Activated CD8-positive, alpha-beta memory T cell treated with anti-CD3 and anti-CD28 coated beads, Interleukin-2, amount 10 ng/mL, durations not matched to agents 7 days and 5 days (primary cell): Measurements from ENCODE around the gene KDELR3. TPM values are rescaled to one million over a fixed set of nuclear protein-coding genes. Genes with fewer than 3 reads are reported as not detected.

ENCODE experiments used
- ATAC-seq: fragments of 150-1000 bp; cut with Tn5 transposase; one replicate; pipeline ENCODE4 v1.10.0; 2021; ENCODE audit warnings: moderate library complexity
- CTCF ChIA-PET: fragments of 350-600 bp; sonication (Branson Sonifier 250); formaldehyde crosslinking; loops from one replicate; lab custom pipeline; 2021; ENCODE audit warnings: antibody characterized with exemption; lab: Charles Lee
- DNase-seq: peaks from one replicate; pipeline ENCODE4 v3.0.0-alpha.2; 2020
- H3K27ac Mint-ChIP-seq: one replicate; pipeline ENCODE4 v1.8.0; 2021; ENCODE audit warnings: mild to moderate bottlenecking, mixed read lengths
- H3K27me3 Mint-ChIP-seq: one replicate; pipeline ENCODE4 v1.8.0; 2021; ENCODE audit warnings: mixed read lengths
- H3K36me3 Mint-ChIP-seq: one replicate; pipeline ENCODE4 v1.8.0; 2021; ENCODE audit warnings: mild to moderate bottlenecking, mixed read lengths
- H3K4me1 Mint-ChIP-seq: one replicate; pipeline ENCODE4 v1.8.0; 2021; ENCODE audit warnings: mixed read lengths
- H3K4me3 Mint-ChIP-seq: one replicate; pipeline ENCODE4 v1.8.0; 2021; ENCODE audit warnings: mild to moderate bottlenecking, moderate library complexity, mixed read lengths
- H3K9me3 Mint-ChIP-seq: one replicate; pipeline ENCODE4 v1.8.0; 2022; ENCODE audit warnings: low read depth, mixed read lengths
- total RNA-seq, 2 experiments: library from RNA; stranded (reverse); gene quantifications; one replicate each; pipeline ENCODE4 v1.2.3, GENCODE V29; 2021

KDELR3 gene
- total RNA-seq, 2 experiments from 2014 or later, result 0.23 to 1.2 TPM

GRCh38 chr22:38489142-38489541 lies 21.2 kb downstream of the KDELR3 start:
- Mint-ChIP-seq H3K9me3 (no peaks in the 10 kb centered on the region), H3K4me1 (peaks cover 48% of the 10 kb centered on the region), H3K36me3 (peaks cover 80% of the 10 kb centered on the region), H3K27me3 (no peaks in the 10 kb centered on the region), H3K27ac (no peak overlapping the region), H3K4me3 (no peak overlapping the region)
- CTCF ChIA-PET, result interaction anchor here (0.8 to 1.6 kb wide), 2 partner anchors 13 to 85 kb away, joined by 3 to 5 read pairs; no protein-coding TSS in a partner anchor
- DNase-seq, result no peak
- ATAC-seq, result no peak

GRCh38 chr22:38489561-38490145 lies 21.8 kb downstream of the KDELR3 start:
- H3K4me3 Mint-ChIP-seq, result no peak overlapping the region
- H3K27ac Mint-ChIP-seq, result no peak overlapping the region
- no peak for DNase-seq
- no peaks in the 10 kb centered on the region for H3K27me3 Mint-ChIP-seq
- no peak for ATAC-seq
- H3K4me1 Mint-ChIP-seq, result peaks cover 50% of the 10 kb centered on the region
- H3K36me3 Mint-ChIP-seq, result peaks cover 80% of the 10 kb centered on the region
- CTCF ChIA-PET, result interaction anchor here (0.8 to 1.6 kb wide), 4 partner anchors 9 to 84 kb away, joined by 3 to 5 read pairs (median 4); no protein-coding TSS in a partner anchor
- no peaks in the 10 kb centered on the region for H3K9me3 Mint-ChIP-seq

GRCh38 chr22:38490475-38490874 lies 22.6 kb downstream of the KDELR3 start:
- Mint-ChIP-seq H3K9me3 (no peaks in the 10 kb centered on the region), H3K4me1 (peaks cover 57% of the 10 kb centered on the region), H3K4me3 (no peak overlapping the region)

GRCh38 chr22:38490915-38491314 lies 23.0 kb downstream of the KDELR3 start:
- CTCF ChIA-PET, result interaction anchor here (0.9 to 1.3 kb wide), 3 partner anchors 8 to 81 kb away, joined by 3 to 4 read pairs (median 3); no protein-coding TSS in a partner anchor
- no peak overlapping the region for H3K4me3 Mint-ChIP-seq
- H3K9me3 Mint-ChIP-seq, result no peaks in the 10 kb centered on the region
- no peaks in the 10 kb centered on the region for H3K27me3 Mint-ChIP-seq
- no peak for DNase-seq
- peaks cover 58% of the 10 kb centered on the region for H3K4me1 Mint-ChIP-seq
- peaks cover 79% of the 10 kb centered on the region for H3K36me3 Mint-ChIP-seq
- H3K27ac Mint-ChIP-seq, result peak overlapping the region; percentile 39
- ATAC-seq, result no peak

More at GRCh38 chr22:38490475-38490874, 22.6 kb downstream of the KDELR3 start:
- ATAC-seq (no peak), DNase-seq (no peak)
- Mint-ChIP-seq H3K27me3 (no peaks in the 10 kb centered on the region), H3K36me3 (peaks cover 79% of the 10 kb centered on the region), H3K27ac (peak overlapping the region; percentile 39)
- CTCF ChIA-PET, result interaction anchor here (1.3 to 1.6 kb wide), 3 partner anchors 8 to 81 kb away, joined by 3 to 5 read pairs (median 4); no protein-coding TSS in a partner anchor

- H3K9me3 Mint-ChIP-seq, result no peaks in the 10 kb centered on the region
- H3K4me1 Mint-ChIP-seq, result peaks cover 52% of the 10 kb centered on the region
- no peak overlapping the region for H3K4me3 Mint-ChIP-seq
- DNase-seq (no peak), ATAC-seq (no peak)
- no peak overlapping the region for H3K27ac Mint-ChIP-seq
- H3K27me3 Mint-ChIP-seq, result no peaks in the 10 kb centered on the region
- CTCF ChIA-PET, result interaction anchor here (0.9 to 1.2 kb wide), 3 partner anchors 10 to 14 kb away, joined by 3 read pairs; no protein-coding TSS in a partner anchor
- peaks cover 74% of the 10 kb centered on the region for H3K36me3 Mint-ChIP-seq
Observed at GRCh38 chr22:38491707-38492348, 23.9 kb downstream of the KDELR3 start.

GRCh38 chr22:38494498-38494897 lies 26.6 kb downstream of the KDELR3 start:
- peaks cover 74% of the 10 kb centered on the region for H3K36me3 Mint-ChIP-seq
- H3K9me3 Mint-ChIP-seq, result no peaks in the 10 kb centered on the region
- H3K27me3 Mint-ChIP-seq, result no peaks in the 10 kb centered on the region
- CTCF ChIA-PET, result interaction anchor here (1.1 kb wide), 1 partner anchor 10 kb away, joined by 4 read pairs; no protein-coding TSS in a partner anchor
- H3K4me1 Mint-ChIP-seq, result peaks cover 61% of the 10 kb centered on the region
- ATAC-seq (no peak), DNase-seq (no peak)
- no peak overlapping the region for H3K4me3 Mint-ChIP-seq
- H3K27ac Mint-ChIP-seq, result peak overlapping the region; percentile 1

GRCh38 chr22:38494939-38495338 lies 27.0 kb downstream of the KDELR3 start:
- H3K27ac Mint-ChIP-seq, result peak overlapping the region; percentile 1
- peaks cover 59% of the 10 kb centered on the region for H3K4me1 Mint-ChIP-seq
- no peaks in the 10 kb centered on the region for H3K27me3 Mint-ChIP-seq
- DNase-seq (no peak), ATAC-seq (no peak)
- no peak overlapping the region for H3K4me3 Mint-ChIP-seq
- CTCF ChIA-PET, result interaction anchor here (0.7 to 1.1 kb wide), 2 partner anchors 10 to 12 kb away, joined by 3 to 4 read pairs; no protein-coding TSS in a partner anchor
- H3K36me3 Mint-ChIP-seq, result peaks cover 72% of the 10 kb centered on the region
- no peaks in the 10 kb centered on the region for H3K9me3 Mint-ChIP-seq

GRCh38 chr22:38497869-38498268 lies 30.0 kb downstream of the KDELR3 start:
- Mint-ChIP-seq H3K4me1 (peaks cover 65% of the 10 kb centered on the region), H3K9me3 (no peaks in the 10 kb centered on the region), H3K4me3 (no peak overlapping the region), H3K27me3 (no peaks in the 10 kb centered on the region), H3K27ac (no peak overlapping the region), H3K36me3 (peaks cover 72% of the 10 kb centered on the region)
- DNase-seq, result no peak
- CTCF ChIA-PET, result interaction anchor here (1.0 to 2.5 kb wide), 2 partner anchors 74 to 445 kb away, joined by 3 to 10 read pairs; no protein-coding TSS in a partner anchor
- ATAC-seq, result peak; percentile 49

- no peaks in the 10 kb centered on the region for H3K9me3 Mint-ChIP-seq
- CTCF ChIA-PET, result interaction anchor here (0.9 to 1.7 kb wide), 5 partner anchors 9 to 89 kb away, joined by 3 to 12 read pairs (median 3); no protein-coding TSS in a partner anchor
- peak overlapping the region; percentile 99 for H3K4me3 Mint-ChIP-seq
- no peak for DNase-seq
- no peaks in the 10 kb centered on the region for H3K27me3 Mint-ChIP-seq
- peaks cover 69% of the 10 kb centered on the region for H3K36me3 Mint-ChIP-seq
- ATAC-seq, result no peak
- peak overlapping the region; percentile 75 for H3K27ac Mint-ChIP-seq
- H3K4me1 Mint-ChIP-seq, result peaks cover 63% of the 10 kb centered on the region
Observed at GRCh38 chr22:38501797-38502672, 34.1 kb downstream of the KDELR3 start.

GRCh38 chr22:38503021-38503420 lies 35.1 kb downstream of the KDELR3 start:
- H3K4me1 Mint-ChIP-seq, result peaks cover 65% of the 10 kb centered on the region
- peak overlapping the region; percentile 75 for H3K27ac Mint-ChIP-seq
- DNase-seq (no peak), ATAC-seq (no peak)
- H3K36me3 Mint-ChIP-seq, result peaks cover 64% of the 10 kb centered on the region
- no peaks in the 10 kb centered on the region for H3K27me3 Mint-ChIP-seq
- CTCF ChIA-PET, result interaction anchor here (1.0 to 1.7 kb wide), 4 partner anchors 10 to 69 kb away, joined by 3 to 12 read pairs (median 4); no protein-coding TSS in a partner anchor
- H3K4me3 Mint-ChIP-seq, result peak overlapping the region; percentile 99
- no peaks in the 10 kb centered on the region for H3K9me3 Mint-ChIP-seq

GRCh38 chr22:38504731-38505540 lies 37.0 kb downstream of the KDELR3 start:
- no peaks in the 10 kb centered on the region for H3K9me3 Mint-ChIP-seq
- peaks cover 55% of the 10 kb centered on the region for H3K4me1 Mint-ChIP-seq
- ATAC-seq, result no peak
- CTCF ChIA-PET, result no interaction called here
- H3K27ac Mint-ChIP-seq, result peak overlapping the region; percentile 99
- DNase-seq, result peak; percentile 81
- peak overlapping the region; percentile 99 for H3K4me3 Mint-ChIP-seq
- no peaks in the 10 kb centered on the region for H3K27me3 Mint-ChIP-seq
- peaks cover 55% of the 10 kb centered on the region for H3K36me3 Mint-ChIP-seq

GRCh38 chr22:38505541-38506117 lies 37.7 kb downstream of the KDELR3 start:
- DNase-seq (peak; percentile 75), ATAC-seq (peak; percentile 41)
- H3K27me3 Mint-ChIP-seq, result no peaks in the 10 kb centered on the region
- H3K4me1 Mint-ChIP-seq, result peaks cover 53% of the 10 kb centered on the region
- no peaks in the 10 kb centered on the region for H3K9me3 Mint-ChIP-seq
- CTCF ChIA-PET, result no interaction called here
- H3K4me3 Mint-ChIP-seq, result peak overlapping the region; percentile 99
- peak overlapping the region; percentile 100 for H3K27ac Mint-ChIP-seq
- peaks cover 52% of the 10 kb centered on the region for H3K36me3 Mint-ChIP-seq
